CD4-positive, alpha-beta T cell treated with Interleukin-4 for 4 hours (primary cell): ENCODE measurements around the gene PRDM16.
"Not testable (repeated sequence)": the region's sequence is repeated elsewhere in the genome, so short reads cannot be mapped to it uniquely, and the experiment has no call there.

Experiments used
- DNase-seq: peaks from one replicate; pipeline ENCODE4 v3.0.0-alpha.2; 2020

PRDM16 gene

DNA sequence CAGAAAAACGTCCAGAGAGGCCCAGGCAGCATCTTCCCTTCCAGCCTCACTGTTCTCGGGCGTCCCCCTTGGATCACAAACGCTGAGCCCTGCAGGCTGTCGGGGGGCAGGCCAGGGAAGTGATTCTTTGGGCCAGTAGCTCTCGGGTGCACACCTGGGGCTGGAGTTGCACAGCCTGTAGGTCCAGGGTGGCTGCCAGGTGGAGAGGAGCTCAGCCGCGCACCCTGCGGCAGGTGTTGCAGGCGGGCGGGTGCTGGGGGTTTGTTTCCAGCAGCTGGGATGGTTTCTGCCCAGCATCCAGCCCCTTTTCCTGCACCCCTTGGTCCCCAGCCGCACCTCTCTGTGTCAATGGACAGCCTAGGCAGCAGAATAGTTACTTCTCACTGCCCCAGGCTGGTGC, 15.7 kb downstream of the PRDM16 start:
- DNase-seq, result no peak

DNA sequence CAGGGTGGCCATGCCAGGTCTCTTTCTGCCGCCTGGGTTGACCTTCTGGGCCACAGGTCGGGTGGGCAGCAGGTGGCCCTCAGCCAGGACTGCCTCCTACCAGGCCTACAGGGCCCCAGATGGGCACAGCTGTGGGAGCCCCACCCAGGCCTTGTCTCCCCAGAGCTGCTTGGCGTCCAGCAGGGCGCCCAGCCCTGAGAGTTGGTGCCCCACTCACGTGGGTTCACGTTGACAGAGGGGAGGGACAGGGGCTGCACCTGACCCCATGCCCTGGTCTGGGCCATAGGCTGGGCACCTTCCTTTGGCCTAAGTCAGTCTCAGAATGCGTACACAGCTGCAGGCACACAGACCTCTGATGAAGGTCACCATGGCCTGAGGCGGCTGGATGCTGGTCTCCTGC, 16.7 kb downstream of the PRDM16 start:
- DNase-seq, result no peak

DNA sequence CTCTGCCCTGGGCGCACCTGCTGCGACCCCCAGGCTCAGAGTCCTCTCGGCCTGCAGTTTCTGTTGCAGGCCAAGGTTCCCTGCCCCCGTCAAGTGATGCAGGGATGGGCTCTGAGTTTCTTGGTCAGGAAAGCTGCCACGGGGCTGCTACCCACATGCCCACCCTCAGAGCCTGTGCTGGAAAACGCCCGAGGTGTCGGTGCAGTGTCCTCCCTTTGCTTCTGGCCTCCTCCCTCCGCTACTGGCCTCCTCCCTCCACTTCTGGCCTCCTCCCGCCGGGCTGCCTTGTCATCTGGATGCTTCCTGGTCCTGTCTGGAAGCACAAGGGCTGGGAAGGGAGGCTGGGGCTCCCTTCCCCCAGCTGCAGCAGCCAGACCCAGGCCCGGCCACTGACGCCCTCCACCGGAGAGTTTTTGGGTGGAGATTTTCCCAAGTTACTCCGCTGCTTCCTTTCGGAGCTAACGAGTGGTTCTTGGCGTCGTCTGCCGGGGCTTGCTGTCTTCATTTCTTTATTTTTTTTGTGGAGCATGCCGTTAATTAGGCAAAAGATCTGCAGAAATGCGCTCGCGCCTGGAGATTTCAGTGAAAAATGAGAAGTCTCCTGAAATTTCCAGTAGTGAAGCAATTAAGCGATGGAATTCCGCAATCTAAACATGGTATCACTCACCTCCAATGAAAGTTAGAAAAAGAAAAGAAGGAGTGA, 17.4 kb downstream of the PRDM16 start:
- no peak for DNase-seq

DNA sequence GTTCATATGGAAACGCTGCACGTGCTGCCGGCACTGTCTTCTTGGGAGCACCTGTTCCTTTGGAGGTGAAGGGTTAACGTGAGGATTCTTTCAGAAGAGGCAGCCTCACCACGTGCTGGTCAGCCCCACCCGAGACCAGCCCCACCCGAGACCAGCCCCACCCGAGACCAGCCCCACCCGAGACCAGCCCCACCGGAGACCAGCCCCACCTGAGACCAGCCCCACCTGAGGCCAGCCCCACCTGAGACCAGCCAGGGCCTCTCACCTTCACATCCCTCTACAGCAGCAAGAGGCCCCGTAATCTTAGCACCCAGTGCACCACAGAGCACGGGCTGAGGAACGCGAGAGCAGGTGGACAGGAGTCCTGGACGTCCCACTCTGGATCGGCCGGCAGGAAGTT, 18.0 kb downstream of the PRDM16 start:
- no peak for DNase-seq

DNA sequence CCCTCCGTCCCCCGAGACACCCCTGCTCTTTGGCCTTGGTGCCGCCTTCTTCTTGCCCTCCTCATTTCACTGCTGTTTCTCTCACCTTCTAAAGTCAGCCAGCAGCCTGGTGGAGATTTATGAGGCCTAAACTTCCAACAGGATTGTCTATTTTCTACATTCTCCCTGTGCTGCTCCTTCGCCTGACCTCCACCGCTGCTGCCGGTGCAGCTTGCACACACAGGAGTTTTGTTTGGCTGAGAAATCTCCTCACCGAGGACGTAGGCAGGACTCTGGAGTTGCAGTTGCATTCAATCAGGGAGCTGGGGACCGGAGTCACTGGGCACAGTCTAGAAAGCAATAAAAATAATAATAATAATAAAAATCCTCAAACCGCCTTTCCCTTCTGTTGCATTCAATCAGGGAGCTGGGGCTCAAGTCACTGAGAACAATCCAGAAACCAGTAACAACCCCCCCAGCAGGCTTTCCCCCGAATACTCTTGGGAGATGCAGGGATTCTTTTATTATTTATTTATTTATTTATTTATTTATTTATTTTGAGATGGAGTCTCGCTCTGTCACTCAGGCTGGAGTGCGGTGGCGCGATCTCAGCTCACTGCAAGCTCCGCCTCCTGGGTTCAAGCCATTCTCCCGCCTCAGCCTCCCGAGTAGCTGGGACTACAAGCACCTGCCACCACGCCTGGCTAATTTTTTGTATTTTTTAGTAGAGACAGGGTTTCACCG, 19.1 kb downstream of the PRDM16 start:
- DNase-seq, result not testable (repeated sequence)

DNA sequence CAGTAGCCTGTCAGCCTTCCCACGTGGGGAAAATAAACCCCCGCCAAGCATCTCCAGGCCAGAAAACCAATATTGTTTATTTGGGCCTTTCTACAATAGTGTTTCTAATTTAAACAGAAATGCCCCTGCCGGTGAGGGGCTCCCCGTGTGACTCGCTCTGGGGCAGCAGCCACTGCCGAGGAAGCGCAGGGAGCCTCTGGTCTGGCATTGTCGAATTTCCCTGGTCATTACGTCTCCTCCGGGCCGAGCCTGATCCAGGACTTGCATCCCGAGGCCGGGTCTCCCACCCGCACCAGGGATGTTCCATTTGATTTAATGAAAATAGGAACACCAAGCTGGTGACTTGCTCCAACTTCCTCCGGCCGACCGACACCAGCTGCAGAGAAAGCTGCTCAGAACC, 20.5 kb downstream of the PRDM16 start:
- DNase-seq, result no peak

DNA sequence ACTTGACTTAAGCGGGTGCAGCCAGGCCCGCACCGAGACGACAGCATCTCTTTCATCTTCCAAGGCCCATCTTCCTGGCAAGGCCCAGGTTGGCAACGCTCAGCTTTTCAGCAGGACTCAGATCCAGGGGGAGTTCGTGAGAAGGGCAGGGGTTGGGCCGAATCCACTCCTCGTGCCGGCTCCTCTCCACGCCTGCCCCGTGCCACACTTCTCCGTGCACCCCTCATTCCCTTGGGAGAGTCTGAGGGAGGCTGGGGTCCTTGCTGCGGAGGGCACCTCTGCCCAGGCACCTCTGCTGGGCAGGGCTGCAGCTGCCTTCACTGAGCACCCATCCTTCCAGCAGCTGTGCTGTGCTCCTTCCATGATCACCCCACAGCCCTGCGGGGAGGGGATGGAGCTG, 22.3 kb downstream of the PRDM16 start:
- no peak for DNase-seq

DNA sequence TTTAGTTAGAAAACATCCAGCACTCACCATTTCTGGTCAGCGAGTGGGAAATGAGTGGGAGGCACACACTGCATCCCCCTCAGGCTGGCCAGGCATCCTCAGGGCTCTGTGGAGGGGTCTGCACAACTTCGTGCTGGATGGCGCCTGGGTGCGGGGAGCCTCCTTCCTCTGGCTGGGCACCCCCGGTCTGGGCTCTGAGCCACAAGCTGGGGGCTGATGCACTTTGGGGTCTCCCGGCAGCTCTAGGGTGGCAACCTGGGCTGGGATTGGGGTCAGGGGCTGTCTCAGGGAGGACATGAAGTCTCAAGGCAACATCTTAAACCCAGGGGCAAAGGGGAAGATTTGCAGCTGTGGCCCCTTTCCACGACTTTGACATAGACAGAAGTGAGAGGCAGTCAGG, 23.5 kb downstream of the PRDM16 start:
- DNase-seq, result no peak

DNA sequence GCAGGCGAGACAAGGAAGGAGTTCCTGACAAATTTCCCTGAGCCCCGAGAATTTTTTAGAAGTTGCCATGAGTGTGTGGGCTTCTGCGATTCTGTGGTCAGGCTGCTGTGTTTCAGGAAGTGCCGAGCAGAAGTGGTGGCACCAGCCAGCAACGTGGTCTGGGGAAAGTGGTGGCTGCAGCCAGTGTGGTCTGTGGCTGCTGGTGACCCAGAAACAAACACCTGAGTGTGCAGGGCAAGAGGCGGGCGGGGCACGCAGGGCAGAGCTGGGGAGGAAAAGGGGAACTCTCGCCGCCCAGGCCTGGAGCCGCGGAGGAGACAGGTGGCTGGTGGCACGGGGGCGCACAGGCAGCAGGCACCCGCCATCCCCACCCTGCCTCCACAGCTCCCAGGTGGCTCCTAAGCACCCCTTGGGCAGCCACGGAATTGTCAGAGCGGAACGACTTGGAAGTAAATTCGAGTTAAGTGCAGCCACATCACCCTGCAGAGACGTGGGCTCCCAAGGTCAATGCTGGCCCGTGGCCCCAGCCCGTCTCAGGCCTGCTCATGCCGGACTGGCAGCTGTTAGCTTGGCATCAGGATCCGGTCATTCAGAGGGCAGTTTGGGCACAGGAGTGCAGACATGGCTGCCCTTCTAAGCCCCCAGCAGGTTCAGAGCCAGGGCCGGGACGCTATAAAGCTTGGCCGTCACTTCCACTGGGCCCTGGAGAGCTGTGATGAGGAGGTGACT, 25.1 kb downstream of the PRDM16 start:
- DNase-seq, result no peak

DNA sequence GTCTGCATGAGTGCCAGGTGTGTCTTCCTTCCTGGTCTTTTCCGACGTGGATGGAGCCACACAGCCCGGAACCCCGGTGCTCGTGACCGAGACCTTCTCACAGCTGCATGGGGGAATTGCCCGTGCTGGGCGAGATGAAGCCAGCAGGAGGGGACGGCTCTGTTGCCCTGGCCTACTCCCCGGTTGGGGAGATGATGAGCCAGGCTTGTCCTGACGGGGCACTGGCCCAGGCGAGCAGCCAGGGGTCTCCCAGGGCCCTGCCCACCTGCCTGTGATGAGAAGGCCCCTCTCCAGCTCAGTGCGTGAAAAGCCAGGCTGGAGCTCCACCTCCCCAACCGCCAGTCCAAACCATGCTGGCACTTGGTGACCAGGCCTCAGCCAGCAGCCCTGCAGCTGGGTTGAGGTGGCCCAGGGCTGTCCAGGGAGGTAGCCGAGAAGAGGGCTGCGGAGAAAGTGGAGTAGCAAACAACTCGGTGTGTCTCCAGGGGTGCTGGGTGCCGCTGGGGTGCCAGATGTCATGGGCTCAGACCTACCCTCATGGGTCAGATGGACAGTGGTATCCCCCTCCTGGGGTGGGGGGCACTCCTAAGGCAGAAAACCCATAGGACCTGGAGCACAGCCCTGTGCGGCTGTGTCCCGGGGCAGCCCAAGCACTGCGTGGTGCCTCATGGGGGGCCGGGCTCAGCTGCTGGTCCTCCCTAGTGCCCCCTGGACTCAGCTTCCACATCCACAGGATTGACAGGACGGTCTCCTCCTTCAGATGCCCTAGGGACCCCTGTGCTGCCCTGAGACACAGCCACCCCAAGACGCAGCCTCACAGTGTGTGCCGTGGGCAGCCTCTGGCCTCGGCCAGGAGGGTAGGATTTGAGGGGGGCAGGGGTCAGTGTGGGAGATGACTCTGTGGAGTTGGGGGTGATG, 26.1 kb downstream of the PRDM16 start:
- no peak for DNase-seq

DNA sequence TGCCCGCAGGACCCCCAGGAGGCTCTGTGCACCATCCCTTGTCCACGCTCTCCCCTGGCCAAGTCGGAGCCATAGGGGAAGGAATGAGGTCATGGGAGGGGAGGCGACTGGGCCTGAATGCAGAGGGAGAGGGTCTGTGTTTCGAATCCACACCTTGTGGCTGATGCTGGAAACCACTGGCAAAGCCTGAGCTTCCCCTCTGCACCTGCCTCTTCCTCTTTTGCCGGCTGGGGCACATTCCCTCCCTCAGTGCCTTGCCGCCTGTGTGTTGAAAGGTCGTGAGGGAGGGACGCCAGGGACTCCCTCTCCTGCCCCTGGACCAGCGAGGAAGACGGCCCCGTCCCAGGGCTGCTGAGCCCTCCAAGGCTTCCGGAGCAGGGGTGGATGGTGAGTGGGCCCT, 27.3 kb downstream of the PRDM16 start:
- no peak for DNase-seq

DNA sequence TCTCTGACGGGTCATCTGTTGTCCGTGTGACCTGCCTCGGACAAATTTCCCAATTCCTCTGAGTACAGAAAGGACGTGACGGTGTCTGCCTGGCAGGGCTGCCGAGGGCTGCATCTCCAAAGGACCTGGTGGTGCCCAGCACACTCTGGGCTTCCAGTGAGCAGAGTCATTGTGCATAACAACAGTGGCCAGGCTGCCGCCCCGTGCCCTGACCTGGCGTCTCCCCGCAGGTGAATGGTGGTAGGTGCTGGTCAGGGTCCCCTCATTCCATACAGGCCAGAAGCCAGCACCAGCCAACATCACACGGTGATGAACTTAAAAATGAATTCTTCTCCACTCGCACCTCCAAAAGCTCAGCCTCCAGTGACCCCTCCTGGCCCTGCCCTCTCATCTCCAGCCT, 28.2 kb downstream of the PRDM16 start:
- DNase-seq, result no peak

DNA sequence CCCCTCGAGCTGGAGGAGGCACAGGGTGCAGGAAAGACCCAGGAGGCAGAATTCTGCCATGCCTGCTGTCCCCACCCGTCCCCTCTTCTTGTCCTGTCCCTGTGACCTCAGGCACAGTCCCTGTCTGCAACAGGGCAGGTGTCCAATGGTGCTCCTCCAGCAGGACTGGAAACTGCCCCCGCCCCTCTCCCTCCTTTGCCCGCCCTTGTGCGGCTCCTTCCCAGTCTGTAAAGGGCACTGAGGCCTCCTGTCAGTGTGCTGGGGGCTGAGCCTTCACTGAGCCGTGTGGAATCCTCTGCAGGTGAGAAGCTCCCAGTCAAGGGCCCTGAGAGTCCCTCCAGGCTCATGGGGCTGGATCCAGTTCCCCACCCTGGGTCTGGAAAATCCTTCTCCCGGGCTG, 28.9 kb downstream of the PRDM16 start:
- DNase-seq, result no peak

DNA sequence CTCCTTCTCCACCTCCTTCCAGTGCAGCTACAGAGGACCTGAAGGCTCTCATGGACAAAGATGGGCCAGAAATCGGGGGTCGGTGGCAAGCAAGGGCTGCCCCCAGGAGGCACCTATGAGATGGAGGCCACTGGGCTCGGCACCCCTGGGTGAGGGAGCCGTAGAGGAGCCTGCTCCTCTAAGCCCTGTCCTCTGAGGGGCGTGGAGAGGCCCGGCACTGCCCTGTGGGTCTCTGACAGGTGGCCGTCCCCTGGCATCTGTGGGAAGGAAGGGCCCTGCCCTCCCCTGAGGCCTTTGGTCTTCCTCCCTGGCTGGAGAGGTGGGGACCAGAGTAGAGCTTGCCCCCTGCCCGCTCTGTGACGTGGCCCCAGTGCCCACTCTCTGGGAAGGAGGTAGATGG, 30.9 kb downstream of the PRDM16 start:
- no peak for DNase-seq

DNA sequence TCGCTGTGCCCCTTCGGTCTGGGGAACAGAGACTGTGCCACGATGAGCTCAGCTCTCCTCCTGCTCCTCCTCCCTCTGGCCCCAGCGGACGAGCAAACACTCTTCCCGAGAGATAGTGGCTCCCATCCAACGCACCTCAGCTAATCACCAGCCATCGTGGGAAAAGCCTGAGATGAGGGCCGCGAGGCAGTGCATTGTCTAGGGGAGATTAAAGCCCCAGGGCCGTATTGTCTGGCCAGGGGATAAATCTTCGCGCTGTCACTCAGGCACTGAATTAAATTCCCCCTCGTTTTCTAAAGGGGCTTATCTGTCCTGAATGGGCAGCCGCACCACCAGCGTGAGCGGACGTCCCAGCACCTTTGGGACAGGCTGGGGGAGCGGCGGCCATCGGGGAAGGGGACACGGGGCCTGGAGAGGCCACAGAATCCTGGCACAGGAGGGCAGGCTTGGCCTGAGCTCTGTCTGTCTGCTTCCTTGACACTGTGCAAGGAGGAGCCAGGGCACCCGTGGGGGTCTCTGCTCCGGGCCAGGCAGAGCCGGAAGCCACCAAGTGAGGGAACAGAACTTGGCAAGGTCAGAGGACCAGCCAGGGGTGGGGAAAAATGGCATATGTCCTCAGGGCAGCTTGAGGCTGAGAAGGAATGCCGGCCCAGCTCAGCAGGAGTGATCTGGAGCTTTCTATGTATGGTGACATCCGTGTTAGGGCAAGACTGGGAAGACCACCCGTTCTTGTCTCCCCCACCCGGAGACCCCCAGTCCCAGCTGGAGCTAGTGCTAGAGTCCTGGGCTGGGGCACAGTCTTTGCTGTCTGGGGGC, 32.3 kb downstream of the PRDM16 start:
- no peak for DNase-seq

DNA sequence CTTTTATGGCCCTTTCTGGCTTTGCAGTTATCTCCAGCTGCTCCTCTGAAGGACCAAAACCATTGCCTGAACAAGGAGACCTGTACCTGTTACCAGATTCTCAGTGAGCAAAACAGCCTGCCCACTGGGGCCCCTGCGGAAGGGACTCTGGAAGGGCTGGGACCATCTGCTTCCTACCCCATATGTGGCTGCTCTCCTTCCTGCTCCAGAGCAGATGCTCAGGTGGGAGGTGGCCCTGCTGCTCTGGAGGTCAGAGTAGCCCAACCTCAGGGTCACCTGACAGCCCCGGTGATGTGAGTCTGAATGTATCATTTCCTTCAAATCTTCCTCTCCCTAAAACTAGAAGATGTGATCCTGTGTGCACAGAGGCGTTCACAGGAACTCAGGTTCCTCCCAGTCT, 33.6 kb downstream of the PRDM16 start:
- no peak for DNase-seq

DNA sequence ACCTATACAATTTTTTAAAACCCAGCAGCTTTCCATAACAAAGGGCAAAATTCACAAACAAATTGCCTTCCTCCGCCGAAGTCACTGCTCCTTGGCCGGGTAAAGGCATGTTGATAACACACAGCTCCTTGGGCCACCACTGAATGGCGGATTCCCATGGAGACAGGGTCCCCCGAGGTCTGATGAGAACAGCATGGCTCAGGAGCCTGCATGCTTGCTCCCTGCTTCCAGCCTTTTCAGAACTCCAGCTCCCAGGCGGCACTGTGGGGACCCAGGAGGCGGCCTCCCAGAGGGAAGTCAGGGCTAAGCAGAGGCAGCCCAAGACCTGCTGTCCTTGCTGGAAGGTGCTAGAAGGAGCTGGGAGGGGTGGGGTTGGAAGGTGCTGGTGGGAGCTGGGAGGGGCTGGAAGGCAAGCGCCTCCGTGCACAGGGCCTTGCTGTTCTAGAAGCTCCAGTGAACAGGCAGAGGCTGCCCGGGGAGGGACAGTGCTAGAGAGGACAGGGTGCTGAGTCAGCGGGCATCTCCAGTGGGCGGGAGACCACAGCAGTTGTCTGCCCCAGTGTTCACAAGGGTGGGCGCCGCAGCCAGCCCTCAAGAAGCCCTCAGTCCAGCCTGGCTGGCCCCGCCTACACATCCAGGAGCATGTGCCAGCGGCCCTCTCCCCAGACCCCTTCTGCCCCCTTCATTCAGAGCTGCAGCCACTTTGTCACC, 35.1 kb downstream of the PRDM16 start:
- DNase-seq, result no peak

DNA sequence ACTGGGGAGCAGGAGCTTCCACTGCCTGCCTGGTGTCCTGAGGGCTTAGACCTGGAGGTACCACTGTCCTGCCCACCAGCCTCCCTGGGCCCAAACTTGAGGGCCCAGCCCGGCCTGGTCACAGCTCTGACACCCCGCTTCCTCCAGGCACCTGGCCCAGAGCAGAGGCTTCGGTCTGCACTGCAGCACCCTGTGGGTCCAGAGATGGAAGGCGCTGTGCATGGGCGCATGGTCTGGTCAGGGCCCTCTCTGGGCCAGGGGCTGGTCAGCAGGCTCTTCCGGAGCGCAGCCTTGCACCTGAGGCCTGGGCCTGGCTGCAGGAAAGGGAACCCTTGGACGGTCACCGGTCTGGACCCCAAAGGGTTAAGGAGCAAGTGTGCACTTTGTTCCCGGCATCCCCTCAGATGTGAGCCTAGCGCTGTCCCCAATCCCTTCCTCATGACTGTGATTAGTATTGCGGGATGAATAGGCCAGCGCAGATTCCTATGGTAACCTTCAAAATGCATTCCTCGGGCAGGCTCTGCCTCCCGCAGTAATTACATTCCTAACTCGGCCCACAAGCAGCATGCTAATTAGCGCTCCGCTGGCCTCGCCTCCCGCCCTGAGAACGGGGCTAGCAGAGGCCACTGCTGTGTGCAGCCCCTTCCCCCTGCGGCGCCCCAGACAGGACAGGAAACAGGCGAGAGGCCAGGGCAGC, 36.3 kb downstream of the PRDM16 start:
- no peak for DNase-seq

DNA sequence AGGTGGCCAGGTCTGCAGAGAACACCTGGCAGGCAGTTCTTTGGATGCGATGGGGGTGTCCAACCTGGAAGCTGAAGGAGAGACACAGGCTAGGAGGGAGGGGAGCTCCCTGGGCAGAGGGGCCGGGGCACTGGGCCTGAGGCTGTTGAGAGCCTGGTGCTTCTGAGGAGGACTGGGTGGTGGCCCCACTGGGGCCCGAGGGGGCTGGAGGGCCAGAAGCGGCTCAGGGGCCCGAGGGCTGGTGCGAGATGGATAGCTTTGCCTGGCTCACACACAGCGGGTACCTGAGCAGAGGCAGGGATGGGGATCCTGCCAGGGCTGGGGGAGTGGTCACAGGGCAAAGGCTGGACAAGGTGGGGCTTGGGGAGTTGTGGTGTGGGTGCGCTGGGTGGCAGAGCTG, 37.2 kb downstream of the PRDM16 start:
- no peak for DNase-seq

DNA sequence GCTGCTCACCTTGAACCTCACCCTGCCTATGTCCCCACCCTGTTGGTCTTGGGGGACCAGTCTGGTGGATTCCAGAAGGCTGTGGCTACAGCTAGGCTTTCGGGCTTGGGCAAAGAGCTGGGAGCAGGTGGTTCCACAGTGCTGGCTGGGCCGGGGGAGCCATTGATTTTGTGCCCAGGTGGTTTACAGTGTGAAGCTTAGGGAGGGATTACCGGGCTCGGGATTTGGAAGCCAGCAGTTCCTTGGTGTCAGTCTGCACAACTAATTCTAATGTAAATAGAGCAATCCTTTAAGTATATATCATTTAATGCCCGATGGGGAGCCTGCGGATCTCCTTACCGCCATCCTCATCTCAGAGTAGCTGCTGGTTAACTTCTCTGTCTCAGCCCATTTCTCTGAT, 38.2 kb downstream of the PRDM16 start:
- DNase-seq, result no peak

DNA sequence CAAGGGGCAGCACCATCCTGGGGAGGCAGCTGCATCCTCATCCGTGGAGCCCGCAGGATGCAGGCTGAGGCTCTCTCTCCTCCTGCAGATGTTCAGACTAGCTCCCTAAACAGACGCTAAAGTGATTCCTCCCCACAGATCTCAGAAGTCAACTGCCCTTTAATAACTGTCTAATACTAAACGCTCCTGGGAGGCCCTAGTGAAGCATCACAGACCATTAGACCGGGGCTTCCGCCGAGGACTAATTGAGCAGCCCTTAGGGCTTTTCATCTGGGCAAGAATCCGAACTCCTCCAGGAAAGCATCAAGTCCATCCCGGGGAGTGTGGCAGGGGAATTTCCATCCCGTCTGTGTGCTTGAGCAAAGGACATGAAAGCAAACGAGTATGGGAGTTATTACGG, 40.4 kb downstream of the PRDM16 start:
- no peak for DNase-seq
